Activated CD4-positive, alpha-beta T cell treated with anti-CD3 and anti-CD28 coated beads, Interleukin-2, amount 50 U/mL, for 4 hours (primary cell): ENCODE data around the gene SORL1.
"Not testable (repeated sequence)": the region's sequence is repeated elsewhere in the genome, so short reads cannot be mapped to it uniquely, and the experiment has no call there.

ENCODE experiments used
- DNase-seq, 2 experiments: peaks; one replicate each; pipeline ENCODE4 v3.0.0-alpha.2; 2020

SORL1 gene, protein sequence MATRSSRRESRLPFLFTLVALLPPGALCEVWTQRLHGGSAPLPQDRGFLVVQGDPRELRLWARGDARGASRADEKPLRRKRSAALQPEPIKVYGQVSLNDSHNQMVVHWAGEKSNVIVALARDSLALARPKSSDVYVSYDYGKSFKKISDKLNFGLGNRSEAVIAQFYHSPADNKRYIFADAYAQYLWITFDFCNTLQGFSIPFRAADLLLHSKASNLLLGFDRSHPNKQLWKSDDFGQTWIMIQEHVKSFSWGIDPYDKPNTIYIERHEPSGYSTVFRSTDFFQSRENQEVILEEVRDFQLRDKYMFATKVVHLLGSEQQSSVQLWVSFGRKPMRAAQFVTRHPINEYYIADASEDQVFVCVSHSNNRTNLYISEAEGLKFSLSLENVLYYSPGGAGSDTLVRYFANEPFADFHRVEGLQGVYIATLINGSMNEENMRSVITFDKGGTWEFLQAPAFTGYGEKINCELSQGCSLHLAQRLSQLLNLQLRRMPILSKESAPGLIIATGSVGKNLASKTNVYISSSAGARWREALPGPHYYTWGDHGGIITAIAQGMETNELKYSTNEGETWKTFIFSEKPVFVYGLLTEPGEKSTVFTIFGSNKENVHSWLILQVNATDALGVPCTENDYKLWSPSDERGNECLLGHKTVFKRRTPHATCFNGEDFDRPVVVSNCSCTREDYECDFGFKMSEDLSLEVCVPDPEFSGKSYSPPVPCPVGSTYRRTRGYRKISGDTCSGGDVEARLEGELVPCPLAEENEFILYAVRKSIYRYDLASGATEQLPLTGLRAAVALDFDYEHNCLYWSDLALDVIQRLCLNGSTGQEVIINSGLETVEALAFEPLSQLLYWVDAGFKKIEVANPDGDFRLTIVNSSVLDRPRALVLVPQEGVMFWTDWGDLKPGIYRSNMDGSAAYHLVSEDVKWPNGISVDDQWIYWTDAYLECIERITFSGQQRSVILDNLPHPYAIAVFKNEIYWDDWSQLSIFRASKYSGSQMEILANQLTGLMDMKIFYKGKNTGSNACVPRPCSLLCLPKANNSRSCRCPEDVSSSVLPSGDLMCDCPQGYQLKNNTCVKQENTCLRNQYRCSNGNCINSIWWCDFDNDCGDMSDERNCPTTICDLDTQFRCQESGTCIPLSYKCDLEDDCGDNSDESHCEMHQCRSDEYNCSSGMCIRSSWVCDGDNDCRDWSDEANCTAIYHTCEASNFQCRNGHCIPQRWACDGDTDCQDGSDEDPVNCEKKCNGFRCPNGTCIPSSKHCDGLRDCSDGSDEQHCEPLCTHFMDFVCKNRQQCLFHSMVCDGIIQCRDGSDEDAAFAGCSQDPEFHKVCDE (N-terminal part only)

DNA sequence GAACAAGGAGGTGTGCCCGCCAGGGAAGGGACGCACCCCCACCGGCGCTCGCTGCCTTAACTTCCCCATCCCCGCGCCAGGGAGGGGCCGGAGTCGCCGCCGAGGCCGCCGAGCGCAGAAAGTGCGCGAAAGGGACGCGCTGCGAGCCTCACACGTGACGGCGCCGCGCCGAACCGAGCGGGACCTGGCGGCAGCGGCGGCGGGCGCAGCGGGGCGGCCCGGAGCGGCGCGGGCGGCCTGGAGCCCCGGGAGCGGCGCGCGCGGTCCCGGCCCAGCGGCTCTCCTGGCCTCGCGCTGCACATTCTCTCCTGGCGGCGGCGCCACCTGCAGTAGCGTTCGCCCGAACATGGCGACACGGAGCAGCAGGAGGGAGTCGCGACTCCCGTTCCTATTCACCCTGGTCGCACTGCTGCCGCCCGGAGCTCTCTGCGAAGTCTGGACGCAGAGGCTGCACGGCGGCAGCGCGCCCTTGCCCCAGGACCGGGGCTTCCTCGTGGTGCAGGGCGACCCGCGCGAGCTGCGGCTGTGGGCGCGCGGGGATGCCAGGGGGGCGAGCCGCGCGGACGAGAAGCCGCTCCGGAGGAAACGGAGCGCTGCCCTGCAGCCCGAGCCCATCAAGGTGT is at the start of gene SORL1:
SORL1 (plus strand) TSS at position 329 of the 623 bp plus-strand sequence; CDS start at position 347, 18 bp downstream.
- peak; percentile 70 to 71 for DNase-seq

DNA sequence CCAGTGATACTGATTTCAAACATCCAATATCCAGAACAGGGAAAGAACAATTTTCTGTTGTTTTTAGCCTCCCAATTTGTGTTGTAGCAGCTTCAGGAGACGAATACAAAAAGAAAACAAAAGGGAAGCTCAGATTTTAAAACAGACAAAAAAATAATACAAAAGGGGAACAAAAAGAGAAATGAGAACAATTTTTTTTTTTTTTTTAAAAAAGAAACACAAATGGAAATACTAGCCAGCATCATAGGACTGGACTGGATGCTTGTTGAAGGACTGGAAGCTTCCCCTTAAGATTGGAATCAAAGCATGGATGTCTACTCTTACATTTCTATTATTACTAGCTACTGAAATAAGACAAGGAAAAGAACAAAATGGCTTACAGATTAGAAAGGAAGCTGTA is 46.5 kb upstream of the SORL1 start:
- DNase-seq: no peak

DNA sequence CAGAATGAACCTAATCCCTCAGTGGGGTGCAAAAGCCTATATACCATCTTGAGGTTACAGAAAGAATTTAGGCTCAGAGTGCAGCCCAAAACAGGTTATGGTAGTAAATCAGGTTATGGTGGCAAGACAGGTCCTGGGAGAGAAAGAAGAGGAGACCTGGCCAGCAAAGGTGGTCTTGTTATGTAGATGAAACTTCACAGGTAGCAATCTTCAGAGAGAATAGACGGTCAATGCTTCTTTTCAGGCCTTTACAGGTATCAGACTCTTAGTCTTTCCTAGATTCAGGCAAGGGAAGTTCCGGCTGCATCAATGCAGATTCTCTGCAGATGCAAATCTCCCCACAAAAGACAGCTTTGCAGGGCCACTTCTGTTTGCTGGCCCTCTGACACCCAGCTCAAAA is 45.8 kb upstream of the SORL1 start:
- DNase-seq: no peak

DNA sequence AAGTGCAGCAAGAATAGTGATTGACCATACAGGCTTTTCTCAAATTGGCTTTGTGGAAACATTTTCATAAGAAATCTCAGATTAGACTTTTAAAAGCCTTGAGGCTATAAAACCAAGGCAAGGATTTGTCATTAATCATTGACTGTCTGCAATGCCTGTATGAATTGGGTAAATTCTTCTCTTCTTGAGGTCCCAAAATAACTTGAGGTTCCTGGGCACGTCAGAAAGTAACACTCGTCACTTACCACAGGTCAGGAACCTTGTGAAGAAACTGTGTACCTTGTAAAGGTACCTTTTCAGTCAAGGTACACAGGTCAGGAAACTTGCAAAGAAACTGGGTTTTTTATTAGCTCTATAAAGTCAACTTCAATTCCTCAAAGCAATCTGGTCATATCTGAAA is 43.3 kb upstream of the SORL1 start:
- no peak for DNase-seq

DNA sequence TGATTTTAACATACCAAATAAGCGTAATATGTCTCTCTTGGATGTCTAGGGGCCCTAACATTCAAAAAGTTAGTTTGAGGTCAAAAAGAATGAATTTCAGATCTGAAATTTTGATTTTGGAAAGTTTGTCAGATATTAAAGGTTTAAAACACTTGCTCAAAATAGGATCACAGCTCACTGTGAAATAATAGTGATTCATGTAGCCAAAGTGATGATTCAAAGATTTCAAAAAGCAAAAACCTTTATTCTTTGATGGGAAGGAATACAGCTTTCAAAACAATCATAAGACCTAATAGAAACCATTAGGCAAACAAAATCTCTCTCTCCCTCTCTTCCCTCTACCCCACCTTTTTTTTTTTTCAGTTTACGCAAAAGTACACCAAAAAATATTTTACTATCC is 42.1 kb upstream of the SORL1 start:
- DNase-seq: not testable (repeated sequence)

DNA sequence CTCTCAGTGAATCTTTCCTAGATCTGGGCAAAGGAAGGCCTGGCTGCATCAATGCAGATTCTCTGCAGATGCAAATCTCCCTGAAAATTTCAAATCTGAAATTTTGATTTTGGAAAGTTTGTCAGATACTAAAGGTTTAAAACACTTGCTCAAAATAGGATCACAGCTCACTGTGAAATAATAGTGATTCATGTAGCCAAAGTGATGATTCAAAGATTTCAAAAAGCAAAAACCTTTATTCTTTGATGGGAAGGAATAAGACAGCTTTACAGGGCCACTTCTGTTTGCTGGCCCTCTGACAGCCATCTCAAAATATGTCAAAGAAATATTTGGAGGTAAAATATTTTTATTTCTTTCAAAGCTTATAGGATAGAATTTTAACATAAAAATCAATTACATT is 40.8 kb upstream of the SORL1 start:
- not testable (repeated sequence) for DNase-seq

DNA sequence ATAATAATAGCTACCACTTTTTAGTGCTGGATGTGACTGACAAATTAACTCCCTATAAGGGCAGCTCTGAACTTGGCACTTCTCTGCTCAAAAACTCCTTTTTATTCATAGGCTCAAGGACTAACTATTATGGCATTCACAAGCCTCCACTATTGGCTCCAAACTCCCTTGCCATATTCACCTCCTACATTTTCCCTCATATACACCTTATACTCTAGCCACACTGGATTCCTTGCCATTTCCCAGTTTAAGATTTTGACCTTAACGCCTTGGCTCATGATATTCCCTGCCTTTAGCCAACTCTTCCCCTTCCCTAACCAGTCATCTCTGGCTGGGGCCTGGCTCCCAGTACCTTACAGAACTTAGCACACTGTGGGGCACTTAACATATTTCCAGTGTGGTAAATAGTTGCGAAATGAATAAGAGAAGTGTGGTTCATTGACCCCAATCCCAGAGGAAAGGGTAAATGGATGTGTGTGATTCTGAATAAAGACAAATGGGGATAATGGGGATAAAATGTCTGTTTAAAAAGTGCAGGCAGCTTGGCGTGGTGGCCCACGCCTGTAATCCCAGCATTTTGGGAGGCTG is 40.0 kb upstream of the SORL1 start:
- DNase-seq: no peak

DNA sequence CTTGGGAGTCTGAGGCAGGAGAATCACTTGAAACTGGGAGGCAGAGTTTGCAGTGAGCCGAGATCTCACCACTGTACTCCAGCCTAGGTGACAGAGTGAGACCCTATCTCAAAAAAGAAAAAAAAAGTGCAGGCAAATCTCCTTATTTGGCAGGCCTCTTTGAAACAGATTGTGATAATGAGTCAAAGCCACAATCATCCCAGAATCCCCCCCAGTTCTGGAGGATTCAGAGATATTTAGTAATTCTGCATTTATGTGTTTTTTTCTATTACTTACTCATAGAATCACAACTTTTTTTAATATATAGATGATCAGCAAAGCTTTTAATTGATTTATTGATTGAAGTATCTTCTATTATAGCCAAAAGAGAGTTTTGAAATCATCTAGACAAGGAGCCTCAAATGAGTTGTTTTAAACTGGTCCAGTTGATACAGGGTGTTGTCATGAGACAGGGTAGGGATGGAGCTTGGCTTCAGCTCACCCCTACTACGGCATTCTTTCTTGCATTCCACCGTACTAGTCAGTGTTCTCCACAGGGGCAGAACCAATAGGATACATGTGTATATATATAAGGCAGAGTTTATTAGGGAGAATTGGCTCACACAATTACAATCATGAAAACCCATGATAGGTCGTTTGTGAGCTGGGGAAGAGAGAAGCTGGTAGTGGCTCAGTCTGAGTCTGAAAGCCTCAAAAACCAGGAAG is 39.3 kb upstream of the SORL1 start:
- no peak for DNase-seq

DNA sequence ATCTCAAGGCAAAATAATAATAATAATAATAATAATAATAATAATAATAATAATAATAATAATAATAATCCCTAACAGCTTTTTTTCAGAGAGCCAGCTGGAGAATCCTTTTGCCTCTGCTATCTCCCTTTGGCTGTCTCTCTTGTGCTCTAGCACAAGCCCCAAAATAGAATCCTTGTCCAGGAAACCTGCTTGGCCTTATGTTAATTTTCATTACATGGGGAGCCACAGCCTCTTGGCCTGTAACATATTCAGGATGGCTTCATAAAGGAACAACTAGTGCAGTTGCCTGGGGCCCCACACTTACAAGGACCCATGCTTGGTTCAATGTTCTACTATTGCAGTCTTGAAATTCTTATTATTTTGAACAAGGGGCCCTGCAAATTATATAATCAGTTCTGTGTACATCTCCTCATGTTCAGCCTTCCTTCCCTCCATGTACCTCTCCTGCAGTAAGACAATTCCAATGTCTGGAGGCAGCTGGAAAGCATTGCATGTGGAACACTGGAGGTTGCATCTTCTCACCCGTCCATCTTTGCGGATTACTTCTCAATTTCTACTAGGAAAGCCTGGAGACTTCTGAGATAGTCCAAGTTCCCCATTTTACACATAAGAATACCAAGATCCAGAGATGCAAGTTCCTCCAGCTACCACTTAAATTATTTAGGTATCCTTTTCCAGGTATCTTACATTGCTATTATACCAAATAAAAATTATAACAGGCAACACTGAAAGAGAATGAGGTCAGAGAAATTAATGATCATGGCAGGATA is 37.8 kb upstream of the SORL1 start:
- DNase-seq: no peak

DNA sequence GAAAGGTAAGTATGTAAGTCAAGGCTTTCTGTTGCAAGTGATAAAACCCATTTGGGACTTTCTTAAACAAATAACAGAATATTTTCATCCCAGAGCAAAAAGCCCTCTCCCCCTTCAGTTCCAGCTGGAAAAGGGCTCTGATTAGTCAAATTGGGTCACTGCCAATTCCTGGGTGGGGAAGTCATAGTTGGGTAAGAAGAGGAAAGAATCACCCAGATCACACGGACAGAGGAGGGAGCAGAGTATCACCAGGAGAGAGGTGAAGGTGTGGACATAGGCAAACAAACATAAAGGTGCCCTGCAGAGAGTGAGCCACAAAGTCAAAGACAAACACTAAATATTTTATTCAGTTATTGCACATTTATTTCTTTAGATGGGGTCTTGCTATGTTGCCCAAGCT is 36.3 kb upstream of the SORL1 start:
- no peak for DNase-seq

DNA sequence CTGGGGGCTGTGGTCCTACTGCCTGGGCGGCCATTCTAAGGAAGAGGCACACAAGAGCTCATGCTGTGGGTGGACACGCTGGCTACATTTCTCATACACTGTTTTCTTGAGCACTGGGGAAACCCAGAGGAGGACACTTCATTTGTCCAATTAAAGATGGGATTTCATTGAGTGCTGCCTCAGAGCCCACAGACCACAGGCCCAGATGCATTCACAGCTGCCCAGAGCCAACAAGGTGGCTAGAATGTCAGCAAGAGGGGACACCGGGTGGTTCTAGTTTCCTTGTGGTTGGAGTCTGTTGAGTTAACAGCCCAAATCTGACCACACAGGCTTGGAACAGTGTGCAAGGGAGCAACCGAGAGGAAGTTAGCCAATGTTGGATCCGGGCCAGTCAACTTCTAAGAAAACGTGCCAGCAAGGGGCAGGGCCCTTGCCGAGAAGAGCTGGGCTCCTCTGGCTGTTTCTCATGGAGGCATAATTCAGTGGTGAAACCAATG is 35.0 kb upstream of the SORL1 start:
- DNase-seq: peak in 1 of 2 experiments; percentile 12

DNA sequence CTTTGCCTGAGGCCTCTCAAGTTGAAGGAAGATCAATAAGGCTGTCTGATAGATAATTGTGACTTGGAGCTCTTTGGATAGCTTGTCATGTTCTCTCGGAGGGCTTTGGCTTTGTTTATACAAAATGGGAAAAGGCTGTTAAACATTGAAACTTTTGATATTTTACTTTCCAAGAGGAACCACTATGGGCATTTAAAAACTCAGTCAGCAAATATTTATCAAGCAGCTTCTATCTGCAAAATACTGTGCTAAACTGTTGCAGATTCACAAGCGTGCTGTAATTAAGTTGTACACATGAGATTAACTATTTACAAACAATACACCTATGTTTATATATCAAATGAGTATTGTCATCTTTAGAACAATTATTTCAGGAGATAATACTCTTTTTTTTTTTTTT is 34.5 kb upstream of the SORL1 start:
- no peak for DNase-seq

DNA sequence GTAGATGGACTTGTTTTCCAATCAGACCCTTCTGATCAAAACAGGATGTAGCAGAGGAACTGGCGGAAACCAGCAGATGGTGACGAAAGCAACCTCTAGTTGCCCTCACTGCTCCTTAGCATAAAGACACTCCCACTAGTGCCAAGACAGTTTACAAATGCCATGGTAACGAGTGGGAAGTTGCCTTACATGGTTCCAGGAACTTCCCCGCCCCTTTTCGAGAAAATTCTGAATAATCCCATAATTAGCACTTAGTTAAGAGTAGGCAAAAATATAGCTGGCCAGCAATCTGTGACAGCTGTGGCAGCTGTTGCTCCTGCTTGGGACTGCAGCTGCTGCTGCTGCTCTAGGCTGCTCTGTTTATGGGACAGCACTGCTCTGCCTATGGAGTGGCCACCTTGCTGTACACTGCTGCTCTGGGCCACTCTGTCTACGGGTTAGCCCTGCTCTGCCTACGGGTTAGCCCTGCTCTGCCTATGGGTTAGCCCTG is 33.4 kb upstream of the SORL1 start:
- DNase-seq: peak; percentile 19 to 30

DNA sequence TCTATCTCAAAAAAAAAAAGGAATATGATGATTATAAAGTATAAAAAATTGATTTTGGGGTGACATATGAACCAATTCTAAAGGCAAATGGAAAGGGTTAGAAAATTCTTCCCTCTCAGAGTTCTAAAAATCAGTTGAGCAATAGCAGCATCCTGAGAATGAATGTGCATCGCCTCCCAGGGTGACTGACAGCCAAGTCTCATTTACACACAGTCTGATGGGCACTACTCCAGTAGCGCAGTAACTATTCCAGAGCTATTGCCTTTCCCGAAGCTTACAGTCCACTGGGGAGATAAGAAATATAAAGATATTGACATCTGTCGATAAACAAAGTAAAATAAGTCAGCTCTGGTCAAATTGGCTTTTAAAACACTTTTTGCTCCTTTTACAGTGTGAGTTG is 32.3 kb upstream of the SORL1 start:
- DNase-seq: no peak

DNA sequence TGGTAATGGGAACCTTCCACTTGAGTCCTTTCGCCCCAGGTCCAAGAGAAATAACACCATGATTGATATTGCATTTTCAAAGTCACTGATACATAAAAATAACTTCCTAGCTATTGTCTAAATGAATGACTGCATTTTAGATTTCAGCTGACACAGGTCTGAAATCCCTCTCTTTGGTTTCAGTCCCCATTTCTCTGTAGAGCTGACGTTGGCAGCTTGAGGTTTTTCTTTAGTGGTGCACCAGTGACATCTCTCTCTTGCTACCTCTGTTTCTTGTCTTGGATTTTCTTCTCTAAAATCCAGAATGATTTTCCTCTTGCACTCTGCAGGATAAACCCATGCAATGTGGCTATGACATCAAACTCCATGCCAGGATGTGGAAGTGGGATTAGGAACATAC is 31.7 kb upstream of the SORL1 start:
- no peak for DNase-seq

DNA sequence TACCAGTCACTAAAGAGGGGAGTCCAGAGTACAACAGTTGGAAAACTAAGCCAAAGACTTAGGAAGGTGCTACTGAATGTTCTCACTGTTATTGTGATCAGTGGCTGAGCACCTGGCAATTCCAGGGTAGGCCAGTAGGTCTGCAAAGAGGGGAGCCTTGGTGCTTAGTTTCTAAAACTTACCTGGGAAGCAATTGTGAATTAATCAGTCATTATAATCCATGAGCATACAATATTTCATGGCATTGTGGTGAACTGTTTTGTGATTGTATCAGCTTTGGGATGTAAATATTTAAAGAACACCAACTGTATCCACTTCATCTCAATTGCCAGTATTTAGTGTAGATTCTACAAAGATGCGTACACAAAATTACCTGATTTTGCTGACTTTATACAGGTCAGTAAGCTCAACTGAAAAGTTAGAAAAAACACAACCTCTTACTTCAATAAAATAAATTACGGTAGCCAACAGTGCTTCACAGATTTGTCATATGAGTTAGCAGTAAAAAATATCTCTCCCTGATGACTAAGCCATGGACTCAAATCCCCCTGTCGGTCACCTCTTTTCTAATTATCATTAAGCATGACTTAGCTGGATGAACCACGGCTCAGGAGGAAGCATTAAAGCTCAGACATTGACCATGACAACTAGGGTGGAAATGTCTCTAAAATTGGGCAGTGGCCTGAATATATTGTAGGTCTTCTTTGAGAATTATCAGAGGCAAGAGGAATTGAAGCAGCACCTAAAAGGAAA is 30.8 kb upstream of the SORL1 start:
- no peak for DNase-seq

DNA sequence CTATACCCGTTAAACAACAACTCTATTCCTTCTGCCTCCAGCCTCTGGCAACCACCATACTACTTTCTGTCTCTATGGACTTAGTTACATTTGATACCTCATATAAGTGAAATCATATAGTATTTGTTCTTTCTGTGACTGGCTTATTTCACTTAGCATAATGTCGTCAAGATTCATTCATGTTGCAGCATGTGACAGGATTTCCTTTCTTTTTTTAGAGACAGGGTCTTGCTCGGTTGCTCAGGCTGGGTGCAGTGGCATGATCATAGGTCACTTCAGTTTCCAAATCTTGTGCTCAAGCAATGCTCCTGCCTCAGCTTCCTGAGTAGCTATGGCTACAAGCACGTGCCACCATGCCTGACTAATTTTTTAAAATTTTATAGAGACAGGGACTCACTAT is 29.4 kb upstream of the SORL1 start:
- DNase-seq: no peak

DNA sequence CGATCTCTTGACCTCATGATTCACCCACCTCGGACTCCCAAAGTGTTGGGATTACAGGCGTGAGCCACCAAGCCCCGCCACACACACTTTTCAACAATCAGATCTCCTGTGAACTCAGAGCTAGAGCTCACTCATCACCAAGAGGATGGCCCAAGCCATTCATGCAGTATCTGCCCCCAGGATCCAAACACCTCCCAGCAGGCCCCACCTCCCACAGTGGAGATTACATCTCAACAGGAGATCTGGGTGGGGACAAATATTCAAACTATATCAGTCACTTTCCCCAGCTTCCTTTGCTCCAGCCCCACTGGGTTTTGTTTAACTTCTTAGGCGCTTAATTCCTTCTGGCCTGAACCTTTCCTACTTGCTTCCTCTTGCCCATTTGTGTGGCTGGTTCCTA is 26.3 kb upstream of the SORL1 start:
- no peak for DNase-seq
